Loucy (cell line): ENCODE results near the gene GAPDHS.

Experiments used
- CTCF ChIP-seq: fragments of 200-600 bp; sonication (generic); conservative IDR thresholded peaks from 2 replicates; pipeline ENCODE4 v1.5.1; 2014; ENCODE audit warnings: mild to moderate bottlenecking, antibody characterized with exemption, low read length
- EZH2phosphoT487 ChIP-seq: fragments of 200-600 bp; IDR thresholded peaks from 2 replicates; pipeline ENCODE4 v1.6.1; 2018; ENCODE audit warnings: antibody characterized with exemption, mild to moderate bottlenecking, moderate library complexity, borderline replicate concordance

DNA sequence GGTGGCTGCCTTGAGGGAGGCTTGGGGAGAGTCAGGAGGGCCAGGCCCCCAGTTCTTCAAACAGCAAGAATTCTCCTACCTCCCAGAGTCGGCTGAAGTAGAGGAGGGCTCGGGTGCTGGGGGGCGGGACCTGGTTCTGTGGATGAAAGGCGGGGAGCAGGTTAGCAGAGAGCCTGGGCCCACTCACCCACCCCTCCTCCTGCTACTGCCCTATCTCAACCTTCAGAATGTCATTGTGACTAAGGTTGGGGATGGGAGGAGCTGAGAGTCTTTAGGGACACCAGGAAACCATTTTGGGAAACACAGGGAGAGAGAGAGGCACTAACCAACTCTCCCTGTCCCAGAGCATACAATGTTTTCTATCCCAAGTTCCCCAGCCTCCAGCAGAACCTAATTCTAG is 30.5 kb upstream of the GAPDHS start:
- TF ChIP-seq CTCF (no peak), EZH2phosphoT487 (no peak)
